HG03175 (cell line): ENCODE measurements around the gene PDIK1L.

Experiments
- ATAC-seq: cut with Tn5 transposase; IDR thresholded peaks from one replicate; pipeline ENCODE4 v1.9.1; 2021; ENCODE audit warnings: mild to moderate bottlenecking, moderate library complexity; ENCODE audit not compliant: unreplicated experiment

Gene PDIK1L

GRCh38 chr1:26153966-26154532 is 42.4 kb downstream of the PDIK1L start:
- no peak for ATAC-seq

GRCh38 chr1:26154750-26155149 is 43.1 kb downstream of the PDIK1L start:
- no peak for ATAC-seq

GRCh38 chr1:26155370-26156284 is 44.0 kb downstream of the PDIK1L start:
- no peak for ATAC-seq

- no peak for ATAC-seq
Observed at GRCh38 chr1:26156285-26157038, 44.8 kb downstream of the PDIK1L start.

- no peak for ATAC-seq
Observed at GRCh38 chr1:26158271-26158907, 46.8 kb downstream of the PDIK1L start.

GRCh38 chr1:26158908-26159742 is 47.5 kb downstream of the PDIK1L start, which contains the start of gene FAM110D:
Gene FAM110D, plus strand, starts transcription at chr1:26159079. Its CDS starts 2,213 bp downstream, at chr1:26161292.
- ATAC-seq: no peak

- ATAC-seq: no peak
Observed at GRCh38 chr1:26159743-26160039, 48.1 kb downstream of the PDIK1L start.

GRCh38 chr1:26160527-26161414 is 49.1 kb downstream of the PDIK1L start:
- no peak for ATAC-seq

GRCh38 chr1:26161415-26162219 is 50.0 kb downstream of the PDIK1L start:
- ATAC-seq: no peak

- no peak for ATAC-seq
Observed at GRCh38 chr1:26162220-26162709, 50.6 kb downstream of the PDIK1L start.

GRCh38 chr1:26163684-26164035 is 52.0 kb downstream of the PDIK1L start:
- ATAC-seq: no peak

- no peak for ATAC-seq
Observed at GRCh38 chr1:26164036-26164860, 52.6 kb downstream of the PDIK1L start.

GRCh38 chr1:26164861-26165842 is 53.5 kb downstream of the PDIK1L start:
- ATAC-seq: no peak

- no peak for ATAC-seq
Observed at GRCh38 chr1:26166719-26167281, 55.2 kb downstream of the PDIK1L start.

GRCh38 chr1:26168410-26169197 is 57.0 kb downstream of the PDIK1L start, which contains the start of gene C1orf232:
Gene C1orf232, minus strand, starts transcription at chr1:26168963. Its CDS starts 464 bp downstream, at chr1:26168499.
- no peak for ATAC-seq
